Mesendoderm (in vitro differentiated cells): ENCODE measurements around the gene MERTK.

Experiments
- DNase-seq: peaks from one replicate; pipeline ENCODE4 v3.0.0; 2013
- H2AK5ac ChIP-seq: 2 replicates; pipeline ENCODE4 v1.6.1; 2013; ENCODE audit warnings: low read length, inconsistent platforms
- H2BK120ac ChIP-seq: 2 replicates; pipeline ENCODE4 v1.6.1; 2013; ENCODE audit warnings: low read depth, mild to moderate bottlenecking, low read length, moderate library complexity, mixed read lengths
- H2BK15ac ChIP-seq: replicated peaks from 2 replicates; pipeline ENCODE4 v1.6.1; 2013; ENCODE audit warnings: low read depth, mild to moderate bottlenecking, moderate library complexity
- H2BK5ac ChIP-seq: 2 replicates; pipeline ENCODE4 v1.6.1; 2013; ENCODE audit warnings: low read length, inconsistent platforms
- H3K18ac ChIP-seq: 2 replicates; pipeline ENCODE4 v1.6.1; 2013; ENCODE audit warnings: mild to moderate bottlenecking, low read length, mixed read lengths
- H3K23ac ChIP-seq: one replicate; pipeline ENCODE4 v1.6.1; 2013; ENCODE audit warnings: low read length
- H3K27ac ChIP-seq: 2 replicates; pipeline ENCODE4 v1.5.1; 2013; ENCODE audit warnings: low read depth, mild to moderate bottlenecking, inconsistent platforms, low read length, moderate library complexity
- H3K27me3 ChIP-seq: 2 replicates; pipeline ENCODE4 v1.6.1; 2013; ENCODE audit warnings: low read length, control low read depth, mild to moderate bottlenecking, inconsistent platforms; ENCODE audit not compliant: insufficient read depth, poor library complexity
- H3K36me3 ChIP-seq: 2 replicates; pipeline ENCODE4 v1.6.1; 2013; ENCODE audit warnings: low read length, inconsistent platforms; ENCODE audit not compliant: control insufficient read depth, insufficient read depth
- H3K4ac ChIP-seq: one replicate; pipeline ENCODE4 v1.6.1; 2013; ENCODE audit warnings: low read depth, mild to moderate bottlenecking, low read length, moderate library complexity
- H3K4me1 ChIP-seq: 2 replicates; pipeline ENCODE4 v1.6.1; 2013; ENCODE audit warnings: low read depth, low read length, inconsistent platforms; ENCODE audit not compliant: control insufficient read depth
- H3K4me2 ChIP-seq: 2 replicates; pipeline ENCODE4 v1.6.1; 2013; ENCODE audit warnings: low read length
- H3K4me3 ChIP-seq: 2 replicates; pipeline ENCODE4 v1.5.1; 2013; ENCODE audit warnings: mild to moderate bottlenecking, low read length
- H3K56ac ChIP-seq: one replicate; pipeline ENCODE4 v1.6.1; 2013; ENCODE audit warnings: low read length
- H3K79me1 ChIP-seq: 2 replicates; pipeline ENCODE4 v1.6.1; 2013; ENCODE audit warnings: low read length, inconsistent platforms
- H3K79me2 ChIP-seq: 2 replicates; pipeline ENCODE4 v1.6.1; 2013; ENCODE audit warnings: mild to moderate bottlenecking, low read length; ENCODE audit not compliant: control insufficient read depth, insufficient read depth
- H3K9ac ChIP-seq: 2 replicates; pipeline ENCODE4 v1.6.1; 2013; ENCODE audit warnings: low read length, inconsistent platforms
- H4K5ac ChIP-seq: one replicate; pipeline ENCODE4 v1.6.1; 2013; ENCODE audit warnings: low read length
- H4K8ac ChIP-seq: one replicate; pipeline ENCODE4 v1.6.1; 2013; ENCODE audit warnings: low read depth, mild to moderate bottlenecking, control low read depth, low read length, moderate library complexity
- WGBS: extraction: QIAGEN DNeasy Blood & Tissue Kit; methylation state at CpG from one replicate; pipeline ENCODE4 v1.1.7; 2013; ENCODE audit warnings: low lambda C conversion rate, missing lambda C conversion rate; ENCODE audit not compliant: insufficient coverage; ENCODE audit errors: extremely low coverage; 5-methylcytosine and 5-hydroxymethylcytosine counted together

Gene MERTK

DNA sequence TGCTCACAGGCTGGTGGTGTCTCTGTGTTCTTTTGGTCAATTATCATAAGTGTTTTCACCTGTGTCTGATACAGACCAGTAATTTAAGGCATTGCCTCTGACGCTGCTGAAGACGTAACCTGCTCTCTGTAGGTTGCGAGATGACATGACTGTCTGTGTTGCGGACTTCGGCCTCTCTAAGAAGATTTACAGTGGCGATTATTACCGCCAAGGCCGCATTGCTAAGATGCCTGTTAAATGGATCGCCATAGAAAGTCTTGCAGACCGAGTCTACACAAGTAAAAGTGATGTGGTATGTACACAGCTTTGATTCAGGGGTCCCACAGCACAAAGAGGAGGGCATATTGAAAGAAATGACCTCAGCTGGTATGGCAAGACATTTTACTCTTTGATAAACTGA, 122.9 kb downstream of the MERTK start:
- Histone ChIP-seq H4K5ac (no peak overlapping the region), H2AK5ac (no peak overlapping the region), H3K56ac (no peak overlapping the region), H3K79me2 (no peaks in the 10 kb centered on the region), H2BK120ac (no peak overlapping the region), H3K4me2 (no peak overlapping the region), H3K79me1 (no peaks in the 10 kb centered on the region), H3K23ac (no peak overlapping the region), H3K27ac (no peak overlapping the region), H3K9ac (no peak overlapping the region), H3K4me3 (no peak overlapping the region), H3K36me3 (peaks cover 1% of the 10 kb centered on the region), H3K27me3 (no peaks in the 10 kb centered on the region), H2BK15ac (no peak overlapping the region), H3K18ac (no peak overlapping the region), H4K8ac (no peak overlapping the region), H2BK5ac (no peak overlapping the region), H3K4ac (no peak overlapping the region), H3K4me1 (peaks cover 3% of the 10 kb centered on the region)
- no peak for DNase-seq
- WGBS, result no CpG with 5 or more reads among the region's 10 CpGs

DNA sequence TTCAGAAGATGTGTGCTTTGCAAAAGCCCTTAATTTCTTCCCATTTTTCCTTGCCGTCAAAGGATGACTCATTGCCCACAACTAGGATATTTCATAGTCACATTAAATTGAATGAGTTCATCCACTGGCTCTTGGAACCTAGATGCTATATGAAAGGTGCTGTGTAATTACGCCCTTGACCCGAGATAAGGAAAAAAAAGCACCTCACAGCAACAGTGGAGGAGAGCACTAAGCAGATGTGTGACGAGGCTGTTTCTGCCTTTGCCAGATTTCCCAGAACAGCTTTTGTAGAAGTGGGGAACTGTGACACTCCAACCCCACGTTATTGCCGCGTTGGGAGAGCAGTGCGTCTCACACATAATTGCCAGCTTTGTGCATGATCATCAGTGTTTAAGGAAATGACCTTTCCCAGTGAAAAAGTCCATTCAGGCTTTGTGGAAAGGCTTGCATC, 123.4 kb downstream of the MERTK start:
- no peak overlapping the region for H2BK5ac ChIP-seq
- no peak overlapping the region for H3K9ac ChIP-seq
- no peak overlapping the region for H3K4ac ChIP-seq
- H3K23ac ChIP-seq, result no peak overlapping the region
- no peak for DNase-seq
- H3K36me3 ChIP-seq, result no peaks in the 10 kb centered on the region
- H3K79me1 ChIP-seq, result no peaks in the 10 kb centered on the region
- H3K4me1 ChIP-seq, result peaks cover 3% of the 10 kb centered on the region
- H3K18ac ChIP-seq, result no peak overlapping the region
- no peak overlapping the region for H3K4me3 ChIP-seq
- WGBS, result no CpG with 5 or more reads among the region's 8 CpGs
- no peak overlapping the region for H4K5ac ChIP-seq
- H3K56ac ChIP-seq, result no peak overlapping the region
- no peak overlapping the region for H2BK120ac ChIP-seq
- H3K79me2 ChIP-seq, result no peaks in the 10 kb centered on the region
- no peak overlapping the region for H3K27ac ChIP-seq
- no peak overlapping the region for H2AK5ac ChIP-seq
- H2BK15ac ChIP-seq, result no peak overlapping the region
- no peak overlapping the region for H4K8ac ChIP-seq
- no peak overlapping the region for H3K4me2 ChIP-seq
- H3K27me3 ChIP-seq, result no peaks in the 10 kb centered on the region

GRCh38 chr2:112023707-112024106, 125.3 kb downstream of the MERTK start:
- Histone ChIP-seq H3K9ac (no peak overlapping the region), H3K4me1 (peaks cover 3% of the 10 kb centered on the region), H2AK5ac (no peak overlapping the region), H3K56ac (no peak overlapping the region), H2BK5ac (no peak overlapping the region), H3K4me3 (no peak overlapping the region), H4K5ac (no peak overlapping the region), H3K36me3 (no peaks in the 10 kb centered on the region), H3K23ac (no peak overlapping the region), H3K4ac (no peak overlapping the region), H3K4me2 (no peak overlapping the region), H3K79me2 (no peaks in the 10 kb centered on the region), H4K8ac (no peak overlapping the region), H3K27ac (no peak overlapping the region), H3K27me3 (no peaks in the 10 kb centered on the region), H3K18ac (no peak overlapping the region), H3K79me1 (no peaks in the 10 kb centered on the region), H2BK120ac (no peak overlapping the region), H2BK15ac (no peak overlapping the region)
- no CpG with 5 or more reads among the region's 5 CpGs for WGBS
- DNase-seq, result no peak

DNA sequence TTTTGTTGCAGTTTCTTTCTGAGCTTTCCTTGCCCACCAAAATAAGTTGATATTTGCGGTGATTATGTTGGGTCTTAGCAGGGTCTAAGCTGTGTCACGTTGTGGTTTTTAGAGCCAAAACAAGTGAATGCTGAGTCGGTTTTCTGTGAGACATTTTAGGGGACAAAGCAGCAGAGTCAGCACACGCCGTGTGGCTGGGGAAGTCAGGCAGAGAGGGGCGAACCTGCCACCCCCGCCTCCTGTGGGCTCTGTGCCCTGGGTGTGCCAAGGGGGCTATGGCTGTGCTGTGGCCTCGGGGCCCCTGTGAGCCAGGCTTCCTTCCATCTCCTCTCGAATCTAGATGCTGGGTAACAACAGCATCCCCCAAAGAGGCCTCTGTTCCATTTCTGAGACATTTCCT, 125.8 kb downstream of the MERTK start:
- Histone ChIP-seq H3K4me2 (no peak overlapping the region), H3K4me1 (peaks cover 3% of the 10 kb centered on the region), H2BK15ac (no peak overlapping the region), H3K23ac (no peak overlapping the region), H4K5ac (no peak overlapping the region), H3K4ac (no peak overlapping the region), H3K56ac (no peak overlapping the region), H3K18ac (no peak overlapping the region), H3K79me2 (no peaks in the 10 kb centered on the region), H3K36me3 (no peaks in the 10 kb centered on the region), H3K27me3 (no peaks in the 10 kb centered on the region), H3K9ac (no peak overlapping the region), H3K4me3 (no peak overlapping the region), H2BK5ac (no peak overlapping the region), H4K8ac (no peak overlapping the region), H2BK120ac (no peak overlapping the region), H3K79me1 (no peaks in the 10 kb centered on the region), H2AK5ac (no peak overlapping the region), H3K27ac (no peak overlapping the region)
- no CpG with 5 or more reads among the region's 9 CpGs for WGBS
- no peak for DNase-seq

- Histone ChIP-seq H3K27me3 (no peaks in the 10 kb centered on the region), H4K5ac (no peak overlapping the region), H3K4ac (no peak overlapping the region), H3K56ac (no peak overlapping the region), H3K36me3 (no peaks in the 10 kb centered on the region), H3K4me2 (no peak overlapping the region), H4K8ac (no peak overlapping the region), H3K79me2 (no peaks in the 10 kb centered on the region), H2BK120ac (no peak overlapping the region), H3K27ac (no peak overlapping the region), H3K23ac (no peak overlapping the region), H2BK5ac (no peak overlapping the region), H3K79me1 (no peaks in the 10 kb centered on the region), H3K4me3 (no peak overlapping the region), H3K4me1 (no peaks in the 10 kb centered on the region), H2BK15ac (no peak overlapping the region), H3K18ac (no peak overlapping the region), H3K9ac (no peak overlapping the region), H2AK5ac (no peak overlapping the region)
- DNase-seq, result no peak
- no CpG with 5 or more reads among the region's 12 CpGs for WGBS
These were observed 126.6 kb downstream of the MERTK start for GRCh38 chr2:112024896-112025491.

DNA sequence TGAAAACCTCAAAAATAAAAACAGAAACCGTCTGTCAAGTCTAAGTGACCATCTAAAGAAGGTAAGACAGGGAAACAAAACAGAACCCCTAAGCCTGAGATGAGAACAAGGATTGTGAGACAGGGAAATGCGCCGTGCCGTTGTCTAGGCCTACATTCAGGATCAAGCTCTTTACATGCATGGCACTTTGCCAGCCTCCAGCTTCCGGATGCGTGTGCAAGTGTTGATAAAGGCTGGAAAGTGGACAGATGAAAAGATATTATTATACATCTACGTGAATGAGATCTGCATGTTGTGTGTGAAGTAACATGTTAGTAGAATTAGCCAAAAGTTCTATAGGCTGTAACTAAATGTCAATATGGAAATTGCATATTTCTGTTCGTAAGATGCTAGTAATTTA, 128.1 kb downstream of the MERTK start:
- Histone ChIP-seq H3K79me1 (no peaks in the 10 kb centered on the region), H3K79me2 (no peaks in the 10 kb centered on the region), H2BK5ac (no peak overlapping the region), H3K4ac (no peak overlapping the region), H3K4me2 (no peak overlapping the region), H2BK120ac (no peak overlapping the region), H3K23ac (no peak overlapping the region), H3K4me1 (peaks cover under 1% of the 10 kb centered on the region), H3K18ac (no peak overlapping the region), H3K27me3 (no peaks in the 10 kb centered on the region), H3K4me3 (no peak overlapping the region), H3K56ac (no peak overlapping the region), H3K27ac (no peak overlapping the region), H4K8ac (no peak overlapping the region), H2AK5ac (no peak overlapping the region), H4K5ac (no peak overlapping the region), H2BK15ac (no peak overlapping the region), H3K36me3 (no peaks in the 10 kb centered on the region), H3K9ac (no peak overlapping the region)
- no peak for DNase-seq
- no CpG with 5 or more reads among the region's 8 CpGs for WGBS
